HL-60 (cell line): ENCODE measurements around the gene SPATA25.

ENCODE experiments used
- DNase-seq, 2 experiments: peaks; one replicate each; pipeline ENCODE4 v3.0.0-alpha.2; 2010 to 2020; ENCODE audit warnings: low read depth in 1 of 2, low spot score in 1 of 2
- H3K27ac ChIP-seq: fragments of 250-450 bp; sonication (Bioruptor Pico); replicated peaks from 2 replicates; pipeline ENCODE4 v1.5.1; 2020; ENCODE audit warnings: mild to moderate bottlenecking, moderate library complexity
- H3K27me3 ChIP-seq: fragments of 250-450 bp; sonication (Bioruptor Pico); 2 replicates; pipeline ENCODE4 v1.5.1; 2021; ENCODE audit warnings: mild to moderate bottlenecking, moderate library complexity; ENCODE audit not compliant: insufficient read depth, poor library complexity, severe bottlenecking
- H3K4me3 ChIP-seq: replicated peaks from 2 replicates; pipeline ENCODE4 v1.5.1; 2011; ENCODE audit warnings: mild to moderate bottlenecking, control low read depth, low read length; ENCODE audit not compliant: insufficient read depth
- GABPA ChIP-seq: IDR thresholded peaks from 2 replicates; pipeline ENCODE4 v1.6.1; 2012; ENCODE audit warnings: low read depth
- POLR2AphosphoS5 ChIP-seq: IDR thresholded peaks from 2 replicates; pipeline ENCODE4 v1.6.1; 2012; ENCODE audit warnings: low read depth
- SPI1 ChIP-seq: IDR thresholded peaks from 2 replicates; pipeline ENCODE4 v1.6.1; 2012; ENCODE audit warnings: low read depth, mild to moderate bottlenecking, borderline replicate concordance
- TF ChIP-seq, protein P1 (sequence below): IDR thresholded peaks from 2 replicates; pipeline ENCODE4 v1.6.1; 2012; ENCODE audit warnings: low read depth; ENCODE audit not compliant: insufficient replicate concordance
- TF ChIP-seq, protein P2 (sequence below): IDR thresholded peaks from one replicate; pipeline ENCODE4 v1.5.1; 2011; ENCODE audit warnings: low read length, control low read depth, inconsistent platforms; ENCODE audit not compliant: insufficient read depth

SPATA25 gene

DNA sequence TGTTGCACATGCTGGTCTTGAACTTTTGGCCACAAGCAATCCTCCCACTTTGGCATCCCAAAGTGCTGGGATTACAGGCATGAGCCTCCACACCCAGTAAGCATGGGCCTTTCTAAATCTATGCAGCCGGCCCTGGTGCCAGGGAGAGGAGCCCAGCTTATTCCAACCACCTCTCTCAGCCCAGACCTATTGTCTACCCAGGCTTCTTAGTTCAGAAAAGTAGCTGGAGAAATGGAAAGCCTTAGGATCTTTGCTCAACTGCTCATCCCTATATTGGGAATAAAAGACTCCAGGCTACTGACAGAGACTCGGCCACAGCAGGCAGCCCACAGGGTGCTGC is 39.3 kb upstream of the SPATA25 start:
- TF ChIP-seq GABPA (no peak), POLR2AphosphoS5 (no peak), SPI1 (no peak)
- TF ChIP-seq, protein P1, sequence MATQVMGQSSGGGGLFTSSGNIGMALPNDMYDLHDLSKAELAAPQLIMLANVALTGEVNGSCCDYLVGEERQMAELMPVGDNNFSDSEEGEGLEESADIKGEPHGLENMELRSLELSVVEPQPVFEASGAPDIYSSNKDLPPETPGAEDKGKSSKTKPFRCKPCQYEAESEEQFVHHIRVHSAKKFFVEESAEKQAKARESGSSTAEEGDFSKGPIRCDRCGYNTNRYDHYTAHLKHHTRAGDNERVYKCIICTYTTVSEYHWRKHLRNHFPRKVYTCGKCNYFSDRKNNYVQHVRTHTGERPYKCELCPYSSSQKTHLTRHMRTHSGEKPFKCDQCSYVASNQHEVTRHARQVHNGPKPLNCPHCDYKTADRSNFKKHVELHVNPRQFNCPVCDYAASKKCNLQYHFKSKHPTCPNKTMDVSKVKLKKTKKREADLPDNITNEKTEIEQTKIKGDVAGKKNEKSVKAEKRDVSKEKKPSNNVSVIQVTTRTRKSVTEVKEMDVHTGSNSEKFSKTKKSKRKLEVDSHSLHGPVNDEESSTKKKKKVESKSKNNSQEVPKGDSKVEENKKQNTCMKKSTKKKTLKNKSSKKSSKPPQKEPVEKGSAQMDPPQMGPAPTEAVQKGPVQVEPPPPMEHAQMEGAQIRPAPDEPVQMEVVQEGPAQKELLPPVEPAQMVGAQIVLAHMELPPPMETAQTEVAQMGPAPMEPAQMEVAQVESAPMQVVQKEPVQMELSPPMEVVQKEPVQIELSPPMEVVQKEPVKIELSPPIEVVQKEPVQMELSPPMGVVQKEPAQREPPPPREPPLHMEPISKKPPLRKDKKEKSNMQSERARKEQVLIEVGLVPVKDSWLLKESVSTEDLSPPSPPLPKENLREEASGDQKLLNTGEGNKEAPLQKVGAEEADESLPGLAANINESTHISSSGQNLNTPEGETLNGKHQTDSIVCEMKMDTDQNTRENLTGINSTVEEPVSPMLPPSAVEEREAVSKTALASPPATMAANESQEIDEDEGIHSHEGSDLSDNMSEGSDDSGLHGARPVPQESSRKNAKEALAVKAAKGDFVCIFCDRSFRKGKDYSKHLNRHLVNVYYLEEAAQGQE, result no peak
- TF ChIP-seq, protein P2, sequence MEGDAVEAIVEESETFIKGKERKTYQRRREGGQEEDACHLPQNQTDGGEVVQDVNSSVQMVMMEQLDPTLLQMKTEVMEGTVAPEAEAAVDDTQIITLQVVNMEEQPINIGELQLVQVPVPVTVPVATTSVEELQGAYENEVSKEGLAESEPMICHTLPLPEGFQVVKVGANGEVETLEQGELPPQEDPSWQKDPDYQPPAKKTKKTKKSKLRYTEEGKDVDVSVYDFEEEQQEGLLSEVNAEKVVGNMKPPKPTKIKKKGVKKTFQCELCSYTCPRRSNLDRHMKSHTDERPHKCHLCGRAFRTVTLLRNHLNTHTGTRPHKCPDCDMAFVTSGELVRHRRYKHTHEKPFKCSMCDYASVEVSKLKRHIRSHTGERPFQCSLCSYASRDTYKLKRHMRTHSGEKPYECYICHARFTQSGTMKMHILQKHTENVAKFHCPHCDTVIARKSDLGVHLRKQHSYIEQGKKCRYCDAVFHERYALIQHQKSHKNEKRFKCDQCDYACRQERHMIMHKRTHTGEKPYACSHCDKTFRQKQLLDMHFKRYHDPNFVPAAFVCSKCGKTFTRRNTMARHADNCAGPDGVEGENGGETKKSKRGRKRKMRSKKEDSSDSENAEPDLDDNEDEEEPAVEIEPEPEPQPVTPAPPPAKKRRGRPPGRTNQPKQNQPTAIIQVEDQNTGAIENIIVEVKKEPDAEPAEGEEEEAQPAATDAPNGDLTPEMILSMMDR, result no peak
- no peak for DNase-seq
- no peaks in the 10 kb centered on the region for H3K27me3 ChIP-seq
- no peak overlapping the region for H3K27ac ChIP-seq
- H3K4me3 ChIP-seq, result no peak overlapping the region

DNA sequence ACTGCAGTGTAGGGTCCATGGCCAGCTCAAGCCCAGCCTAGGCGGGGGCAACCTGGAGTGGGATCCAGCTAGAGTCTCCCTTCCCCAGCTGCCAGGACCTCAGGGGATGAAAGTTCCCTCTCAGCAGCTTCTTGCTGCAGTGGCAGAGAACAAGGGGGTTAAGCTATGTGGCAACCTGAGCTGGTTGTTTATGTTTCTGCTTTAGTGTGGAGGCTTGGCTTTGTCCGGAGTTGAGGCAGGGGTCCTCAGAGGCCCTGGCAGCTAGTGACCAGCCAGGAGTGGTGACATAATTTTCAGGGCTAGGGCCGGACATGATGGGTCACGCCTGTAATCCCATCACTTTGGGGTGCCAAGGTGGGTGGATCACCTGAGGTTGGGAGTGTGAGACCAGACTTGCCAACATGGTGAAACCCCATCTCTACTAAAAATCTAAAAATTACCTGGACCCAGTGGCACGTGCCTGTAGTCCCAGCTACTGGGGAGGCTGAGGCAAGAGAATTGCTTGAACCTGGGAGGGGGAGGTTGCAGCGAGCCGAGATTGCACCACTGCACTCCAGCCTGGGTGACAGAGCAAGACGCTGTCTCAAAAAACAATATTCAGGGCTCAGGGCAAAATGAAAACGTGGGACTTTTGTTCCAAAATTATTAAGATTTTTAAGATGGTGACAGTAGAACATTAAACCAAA is 38.5 kb upstream of the SPATA25 start:
- H3K27me3 ChIP-seq, result no peaks in the 10 kb centered on the region
- no peak overlapping the region for H3K4me3 ChIP-seq
- no peak for DNase-seq
- no peak overlapping the region for H3K27ac ChIP-seq
- TF ChIP-seq GABPA (no peak), POLR2AphosphoS5 (no peak), SPI1 (no peak)
- TF ChIP-seq, protein P2, result no peak
- TF ChIP-seq, protein P1, result no peak

DNA sequence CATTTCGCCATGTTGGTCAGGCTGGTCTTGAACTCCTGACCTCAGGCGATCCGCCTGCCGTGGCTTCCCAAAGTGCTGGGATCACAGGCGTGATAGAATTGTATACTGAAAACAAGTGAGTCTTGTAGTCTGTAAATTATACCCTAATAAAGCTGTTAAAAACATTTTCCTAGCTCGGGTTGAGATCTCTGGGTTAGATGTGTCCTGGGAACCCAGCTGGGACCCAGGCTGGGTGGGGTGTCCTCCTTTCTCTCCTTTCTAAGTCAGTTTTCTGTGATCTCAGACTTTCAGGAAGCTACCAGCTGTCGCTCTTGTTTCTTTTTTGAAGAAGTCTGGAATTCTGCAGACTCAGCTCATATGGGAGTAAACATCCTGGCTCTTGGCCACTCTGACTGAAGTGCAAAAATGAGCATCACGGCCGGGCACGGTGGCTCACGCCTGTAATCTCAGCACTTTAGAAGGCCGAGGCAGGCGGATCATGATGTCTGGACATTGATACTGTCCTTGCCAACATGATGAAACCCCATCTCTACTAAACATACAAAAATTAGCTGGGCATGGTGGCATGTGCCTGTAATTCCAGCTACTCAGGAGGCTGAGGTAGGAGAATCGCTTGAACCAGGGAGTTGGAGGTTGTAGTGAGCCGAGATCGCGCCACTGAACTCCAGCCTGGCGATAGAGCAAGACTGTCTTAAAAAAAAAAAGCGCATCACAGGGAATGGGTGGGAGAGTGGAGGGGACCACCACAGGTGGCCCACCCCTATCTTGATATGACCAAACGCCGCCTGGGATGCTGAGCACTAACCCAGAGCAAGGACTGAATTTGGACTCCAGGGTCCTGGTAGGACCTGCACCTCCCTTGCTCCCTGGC is 37.2 kb upstream of the SPATA25 start:
- no peak for DNase-seq
- H3K4me3 ChIP-seq, result no peak overlapping the region
- TF ChIP-seq, protein P1, result no peak
- TF ChIP-seq, protein P2, result no peak
- TF ChIP-seq SPI1, result no peak
- H3K27ac ChIP-seq, result no peak overlapping the region
- H3K27me3 ChIP-seq, result no peaks in the 10 kb centered on the region
